ENCODE data around the gene ZNF311.

DNA sequence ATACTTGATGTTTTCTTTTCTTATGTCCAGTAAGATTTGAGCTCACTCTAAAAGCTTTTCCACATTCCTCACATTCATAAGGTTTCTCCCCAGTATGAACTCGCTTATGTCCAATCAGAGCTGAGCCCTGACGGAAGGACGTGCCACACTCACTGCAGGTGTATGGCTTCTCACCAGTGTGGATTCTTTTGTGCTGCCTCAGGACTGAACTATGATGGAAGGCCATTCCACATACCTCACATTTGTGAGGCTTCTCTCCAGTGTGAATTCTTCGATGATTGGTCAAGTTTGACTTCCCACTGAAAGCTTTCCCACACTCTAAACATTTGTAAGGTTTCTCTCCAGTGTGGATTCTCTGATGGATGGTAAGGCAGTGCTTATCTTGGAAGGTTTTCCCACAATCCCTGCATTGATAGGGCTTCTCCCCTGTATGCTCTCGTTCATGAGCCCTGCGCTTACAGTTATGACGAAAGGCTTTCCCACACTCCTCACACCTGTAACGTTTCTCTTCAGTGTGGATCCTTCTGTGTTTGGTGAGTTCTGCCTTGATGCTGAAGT lies 9.9 kb downstream of the ZNF311 start:
- no peak for TF ChIP-seq EP300 (IDR thresholded peaks at IDR 0.05; ENCODE audit: low read depth in 2 of 2, low read length in 2 of 2)
- no peak for TF ChIP-seq EP300 (CRISPR knock-in tag; IDR thresholded peaks at IDR 0.05; ENCODE audit: borderline replicate concordance)
- no peak for TF ChIP-seq ZBTB26 (CRISPR knock-in tag; IDR thresholded peaks at IDR 0.05; ENCODE audit: borderline replicate concordance)
- no peak for TF ChIP-seq ZNF10 (CRISPR knock-in tag; IDR thresholded peaks at IDR 0.05; ENCODE audit: borderline replicate concordance, low read depth)
- no peak for TF ChIP-seq SMAD3 (CRISPR knock-in tag; IDR thresholded peaks at IDR 0.05)
- TF ChIP-seq ZNF101 (CRISPR knock-in tag; IDR thresholded peaks at IDR 0.05; ENCODE audit: borderline replicate concordance, low read depth): no peak
- no peak for TF ChIP-seq NFIC (IDR thresholded peaks at IDR 0.05; ENCODE audit: low read length)
- no peak for TF ChIP-seq CREB1 (IDR thresholded peaks at IDR 0.05)
- no peak for TF ChIP-seq CREB1 (CRISPR knock-in tag; IDR thresholded peaks at IDR 0.05)
- TF ChIP-seq MTF1 (CRISPR knock-in tag; IDR thresholded peaks at IDR 0.05): no peak
- TF ChIP-seq SOX6 (IDR thresholded peaks at IDR 0.05): no peak
- no peak for TF ChIP-seq SOX6 (CRISPR knock-in tag; IDR thresholded peaks at IDR 0.05)
- no peak for TF ChIP-seq KMT2A (CRISPR knock-in tag; IDR thresholded peaks at IDR 0.05)
- no peak for TF ChIP-seq HMG20A (CRISPR knock-in tag; IDR thresholded peaks at IDR 0.05; ENCODE audit: borderline replicate concordance)
- no peak for TF ChIP-seq ZNF17 (CRISPR knock-in tag; IDR thresholded peaks at IDR 0.05)
- no peak for TF ChIP-seq TOPORS (CRISPR knock-in tag; IDR thresholded peaks at IDR 0.05)
- no peak for TF ChIP-seq KAT8 (CRISPR knock-in tag; IDR thresholded peaks at IDR 0.05)
